HG03175 (cell line): Measurements from ENCODE around the gene OR6T1.

Experiments
- ATAC-seq: cut with Tn5 transposase; IDR thresholded peaks from one replicate; pipeline ENCODE4 v1.9.1; 2021; ENCODE audit warnings: mild to moderate bottlenecking, moderate library complexity; ENCODE audit not compliant: unreplicated experiment

OR6T1 gene

GRCh38 chr11:123943738-123944137 lies at the start of gene OR6T1:
TSS of gene OR6T1 (minus strand) at chr11:123943838. CDS start at chr11:123943838, 0 bp downstream.
- ATAC-seq = no peak

GRCh38 chr11:123979311-123979710 lies 35.7 kb upstream of the OR6T1 start:
- no peak for ATAC-seq

GRCh38 chr11:123977731-123978347 lies 34.2 kb upstream of the OR6T1 start, which contains the start of gene OR10S1:
TSS of gene OR10S1 (minus strand) at chr11:123977781. CDS start at chr11:123977664, 117 bp downstream.
- ATAC-seq = no peak

GRCh38 chr11:123976770-123977560 lies 33.3 kb upstream of the OR6T1 start:
- no peak for ATAC-seq

- ATAC-seq = no peak
These were observed 30.2 kb upstream of the OR6T1 start for GRCh38 chr11:123973816-123974215.

- no peak for ATAC-seq
These were observed 13.1 kb upstream of the OR6T1 start for GRCh38 chr11:123956752-123957151.

- no peak for ATAC-seq
These were observed 1.5 kb upstream of the OR6T1 start for GRCh38 chr11:123945132-123945531.

- ATAC-seq = no peak
These were observed 1.2 kb downstream of the OR6T1 start for GRCh38 chr11:123942413-123942812.

- ATAC-seq = no peak
These were observed 4.3 kb downstream of the OR6T1 start, which contains the start of gene OR4D5 for GRCh38 chr11:123939317-123939716. TSS of gene OR4D5 (plus strand) at chr11:123939617. CDS start at chr11:123939617, 0 bp downstream.

GRCh38 chr11:123924027-123924426 lies 19.6 kb downstream of the OR6T1 start:
- ATAC-seq = peak; percentile 50

- no peak for ATAC-seq
These were observed 22.7 kb downstream of the OR6T1 start for GRCh38 chr11:123920943-123921342.

GRCh38 chr11:123905826-123906225 lies 37.8 kb downstream of the OR6T1 start:
- ATAC-seq = no peak

- ATAC-seq = no peak
These were observed 38.7 kb downstream of the OR6T1 start for GRCh38 chr11:123904932-123905331.

GRCh38 chr11:123903932-123904331 lies 39.7 kb downstream of the OR6T1 start:
- peak; percentile 52 for ATAC-seq

- ATAC-seq = no peak
These were observed 41.8 kb downstream of the OR6T1 start, which contains the start of gene OR8D4 for GRCh38 chr11:123901867-123902266. TSS of gene OR8D4 (plus strand) at chr11:123902167. CDS start at chr11:123906432, 4,265 bp downstream.

- no peak for ATAC-seq
These were observed 43.8 kb downstream of the OR6T1 start for GRCh38 chr11:123899792-123900191.
